ENCODE measurements around the gene NYAP2.

NYAP2 gene

DNA sequence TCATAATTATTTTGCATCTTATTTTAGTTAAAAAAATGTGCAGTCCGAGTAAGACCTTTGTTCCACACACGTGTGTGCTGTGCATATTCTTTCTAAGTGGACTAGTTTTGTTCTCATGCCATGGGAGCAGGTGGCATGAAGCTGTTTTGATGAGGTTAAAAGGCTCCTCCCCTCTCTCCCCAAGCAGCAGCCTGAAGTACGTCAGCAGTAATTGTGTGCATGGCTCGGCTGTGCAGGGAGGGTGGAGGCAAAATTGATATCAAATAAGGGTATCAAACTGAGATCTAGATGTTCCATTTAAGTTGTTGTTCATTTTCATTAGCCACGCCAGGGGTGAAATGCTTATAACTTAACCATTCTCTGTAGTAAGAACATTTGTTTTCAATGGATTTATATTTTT is at the start of gene NYAP2:
Gene NYAP2, plus strand, starts transcription at position 207 of the 400 bp plus-strand sequence. CDS start 9,171 bp downstream, outside the sequence.
- in situ Hi-C loops (cut with MboI; ENCODE audit: low sequenced_read_pairs): no loop called here

DNA sequence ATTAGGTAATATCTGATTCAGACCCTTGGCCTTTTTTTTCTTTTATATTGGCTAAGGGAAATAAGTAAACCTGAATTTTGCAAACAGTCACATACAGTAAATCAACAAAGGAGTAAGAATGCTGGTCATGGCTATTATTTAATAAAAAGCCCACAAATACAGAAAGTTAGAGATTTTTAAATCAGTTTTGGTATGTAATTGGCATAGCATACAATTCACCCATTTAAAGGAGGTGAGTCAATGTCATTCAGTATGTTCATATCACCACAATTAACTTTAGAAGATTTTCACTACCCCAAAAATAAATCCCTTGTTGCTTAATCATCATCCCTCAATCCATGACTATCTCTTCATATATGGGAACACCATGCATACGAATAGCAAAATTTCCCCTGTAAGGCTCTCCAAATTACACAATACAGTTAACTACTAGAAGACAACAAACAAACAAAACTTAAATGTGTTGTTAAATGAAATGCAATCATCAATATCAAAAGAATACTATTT is 45.9 kb upstream of the NYAP2 start:
- in situ Hi-C loops (cut with MboI; ENCODE audit: low sequenced_read_pairs): no loop called here

DNA sequence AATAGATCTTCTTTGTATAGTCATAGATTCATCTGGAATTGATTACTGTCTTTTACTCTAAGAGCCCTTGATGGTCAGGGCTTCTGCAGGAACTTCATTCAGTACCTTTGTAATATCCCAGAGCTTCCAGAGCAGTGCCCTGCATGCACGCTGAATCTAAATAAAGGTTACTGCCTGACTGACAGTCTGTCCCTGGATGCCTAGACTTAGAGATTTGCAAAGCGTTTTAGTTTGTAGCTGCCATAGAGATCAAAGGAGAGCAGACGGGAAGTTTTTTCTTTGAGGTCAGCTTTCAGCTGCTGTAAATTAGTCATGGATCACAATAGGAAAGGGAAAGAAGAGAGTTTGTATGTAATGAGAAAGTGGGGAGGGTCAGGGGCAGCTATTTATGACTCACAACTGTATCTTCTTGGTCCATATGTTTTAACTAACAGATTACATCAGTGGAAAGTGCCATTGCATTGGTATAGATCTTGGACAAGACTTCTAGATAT is 45.2 kb upstream of the NYAP2 start:
- in situ Hi-C loops (cut with MboI; ENCODE audit: low sequenced_read_pairs): no loop called here

DNA sequence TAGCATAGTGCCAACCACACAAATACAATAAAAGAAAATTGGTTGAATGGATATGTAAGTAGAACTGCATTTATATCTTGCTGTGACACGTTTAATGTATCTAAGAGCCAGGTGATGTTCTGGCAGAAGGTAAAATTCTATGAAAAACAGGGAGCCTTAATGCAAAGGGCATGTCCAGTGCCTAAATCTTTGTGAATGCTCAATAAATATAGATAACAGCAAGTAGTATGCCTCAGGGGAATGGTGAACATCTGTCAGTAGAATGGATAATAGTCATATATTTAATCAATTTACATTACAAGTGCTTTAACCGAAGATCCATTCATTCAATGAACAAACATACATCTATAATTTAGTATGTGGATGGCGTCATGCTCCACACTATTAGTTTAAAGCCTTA is 43.7 kb upstream of the NYAP2 start:
- in situ Hi-C loops (cut with MboI; ENCODE audit: low sequenced_read_pairs): no loop called here

DNA sequence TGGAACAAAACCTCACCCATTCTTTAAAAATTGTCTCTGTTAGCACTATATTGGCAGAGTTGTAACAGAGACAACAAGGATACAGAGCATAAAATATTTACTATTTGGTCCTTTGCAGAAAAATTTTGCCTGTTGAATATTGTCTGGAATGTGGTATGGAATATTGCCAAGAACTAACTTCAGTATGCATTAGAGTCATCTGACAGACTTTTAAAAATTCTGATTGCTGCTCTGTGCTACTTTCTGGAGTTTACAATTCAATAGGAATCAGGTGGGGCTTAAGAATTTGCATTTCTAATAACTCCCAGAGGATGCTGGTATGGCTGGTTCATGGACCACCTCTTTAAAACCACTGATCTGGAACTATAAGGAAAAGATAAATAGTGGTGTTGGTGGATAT is 32.8 kb upstream of the NYAP2 start:
- in situ Hi-C loops (cut with MboI; ENCODE audit: low sequenced_read_pairs): no loop called here

DNA sequence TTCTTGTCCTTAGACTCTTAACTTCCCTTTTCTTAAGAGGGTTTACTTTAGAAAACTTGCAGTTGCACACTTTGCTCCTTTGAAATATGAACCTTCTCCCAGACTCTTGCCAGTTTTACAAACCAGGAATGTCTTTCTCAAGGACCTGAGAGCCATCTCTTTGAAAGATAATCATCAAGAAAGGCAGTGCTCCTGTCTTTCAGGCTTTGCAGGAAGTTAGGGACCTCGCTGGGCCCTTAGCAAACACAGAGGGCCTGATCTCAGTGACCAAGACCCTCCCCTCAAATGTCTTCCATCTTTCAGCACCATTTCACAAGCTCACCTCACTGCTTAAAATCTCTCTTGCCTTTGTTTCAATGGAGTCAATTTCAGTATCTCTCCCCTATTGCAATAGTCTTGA is 32.0 kb upstream of the NYAP2 start:
- in situ Hi-C loops (cut with MboI; ENCODE audit: low sequenced_read_pairs): no loop called here

DNA sequence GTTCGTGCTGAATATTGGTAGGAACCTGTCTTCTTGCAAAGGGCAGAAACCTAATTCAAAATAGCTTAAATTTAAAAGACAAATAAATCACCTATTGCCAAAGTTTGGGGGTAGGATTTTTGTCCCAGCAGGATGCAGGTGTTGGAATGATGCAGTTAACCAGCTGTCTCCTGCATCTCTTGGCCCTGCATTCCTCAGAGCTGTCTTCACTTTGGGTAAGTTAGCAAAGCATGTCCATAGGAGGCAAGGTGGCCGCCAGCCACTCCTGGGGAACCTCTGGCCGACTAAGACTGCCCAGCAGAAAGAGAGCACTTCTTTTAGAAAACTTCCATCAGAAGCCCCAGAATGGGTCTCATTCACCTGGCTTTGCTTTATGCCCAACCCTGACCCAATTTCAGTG is 20.5 kb upstream of the NYAP2 start:
- in situ Hi-C loops (cut with MboI; ENCODE audit: low sequenced_read_pairs): no loop called here

DNA sequence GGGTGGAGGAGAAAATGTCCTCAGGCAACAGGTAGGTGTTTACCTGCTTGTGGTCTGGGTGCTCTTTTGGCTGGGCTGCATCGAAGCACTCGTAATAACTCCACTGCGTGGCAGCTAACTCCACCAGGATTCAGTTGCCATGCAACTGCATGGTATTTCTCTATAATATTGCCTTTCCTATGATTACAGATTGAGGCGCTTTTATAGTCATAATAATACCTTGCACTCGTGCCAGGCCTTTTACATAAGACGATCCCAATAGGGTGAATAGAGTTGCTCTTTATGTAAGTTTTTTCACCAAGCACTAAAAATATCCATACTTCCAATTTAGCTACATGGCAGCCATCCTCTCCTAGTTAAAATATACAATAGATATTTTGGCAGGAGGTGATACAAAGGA is 19.7 kb upstream of the NYAP2 start:
- in situ Hi-C loops (cut with MboI; ENCODE audit: low sequenced_read_pairs): no loop called here

DNA sequence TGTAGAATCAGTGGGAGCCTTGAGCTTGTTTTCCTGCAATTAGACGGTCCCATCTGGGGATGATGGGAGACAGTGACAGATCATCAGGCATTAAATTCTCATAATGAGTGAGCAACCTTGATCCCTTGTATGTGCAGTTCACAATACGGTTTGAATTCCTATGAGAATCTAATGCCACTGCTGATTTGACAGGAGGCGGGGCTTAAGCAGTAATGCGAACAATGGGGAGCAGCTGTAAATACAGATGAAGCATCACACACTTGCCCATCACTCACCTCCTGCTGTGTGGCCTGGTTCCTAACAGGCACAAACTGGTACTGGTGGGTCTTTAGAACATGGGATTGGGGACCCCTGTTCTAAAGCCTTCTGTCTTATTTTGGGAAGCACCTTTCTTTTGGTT is 17.9 kb upstream of the NYAP2 start:
- in situ Hi-C loops (cut with MboI; ENCODE audit: low sequenced_read_pairs): no loop called here

DNA sequence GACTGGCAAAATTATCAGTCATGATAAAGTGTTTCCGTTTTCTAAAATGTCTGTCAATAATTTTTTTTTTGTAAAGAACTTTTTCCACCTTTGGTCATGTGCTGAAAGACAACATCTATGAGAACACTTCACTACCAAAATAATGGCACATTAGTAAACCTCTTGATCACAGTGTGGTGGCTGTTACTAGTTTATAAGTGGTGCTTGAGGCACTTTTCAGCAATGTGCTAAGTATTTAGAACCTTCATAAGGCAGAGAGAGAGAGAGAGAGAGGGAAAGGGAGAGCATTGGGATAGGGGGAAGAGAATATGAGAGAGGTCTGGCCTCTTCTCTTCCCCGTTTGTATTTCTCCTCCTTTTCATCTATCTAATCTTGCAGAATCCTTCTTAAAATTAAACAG is 1.1 kb upstream of the NYAP2 start:
- in situ Hi-C loops (cut with MboI; ENCODE audit: low sequenced_read_pairs): no loop called here

DNA sequence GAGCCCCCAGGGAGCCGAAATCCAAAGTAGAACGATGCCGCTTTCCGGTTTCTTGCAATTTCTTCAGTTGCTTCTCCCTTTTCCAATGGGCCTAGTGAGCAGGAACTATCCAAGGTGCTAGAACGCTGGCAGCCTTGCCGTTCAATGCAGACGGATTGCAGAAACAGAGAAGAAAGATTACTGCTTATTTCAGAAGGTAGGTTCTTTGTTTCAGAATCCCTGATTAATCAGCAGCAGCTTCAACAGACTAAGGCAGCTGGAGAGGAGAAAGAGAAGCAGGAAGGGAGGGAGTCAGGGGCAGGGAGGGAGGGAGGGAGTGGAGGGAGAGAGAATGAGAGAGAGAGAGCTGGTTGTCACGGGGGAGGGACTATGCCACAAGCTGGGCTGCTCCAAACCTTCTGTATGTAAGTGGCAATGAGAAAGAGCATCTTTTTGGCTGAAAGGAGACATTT is 576 bp downstream of the NYAP2 start:
- in situ Hi-C loops (cut with MboI; ENCODE audit: low sequenced_read_pairs): no loop called here

DNA sequence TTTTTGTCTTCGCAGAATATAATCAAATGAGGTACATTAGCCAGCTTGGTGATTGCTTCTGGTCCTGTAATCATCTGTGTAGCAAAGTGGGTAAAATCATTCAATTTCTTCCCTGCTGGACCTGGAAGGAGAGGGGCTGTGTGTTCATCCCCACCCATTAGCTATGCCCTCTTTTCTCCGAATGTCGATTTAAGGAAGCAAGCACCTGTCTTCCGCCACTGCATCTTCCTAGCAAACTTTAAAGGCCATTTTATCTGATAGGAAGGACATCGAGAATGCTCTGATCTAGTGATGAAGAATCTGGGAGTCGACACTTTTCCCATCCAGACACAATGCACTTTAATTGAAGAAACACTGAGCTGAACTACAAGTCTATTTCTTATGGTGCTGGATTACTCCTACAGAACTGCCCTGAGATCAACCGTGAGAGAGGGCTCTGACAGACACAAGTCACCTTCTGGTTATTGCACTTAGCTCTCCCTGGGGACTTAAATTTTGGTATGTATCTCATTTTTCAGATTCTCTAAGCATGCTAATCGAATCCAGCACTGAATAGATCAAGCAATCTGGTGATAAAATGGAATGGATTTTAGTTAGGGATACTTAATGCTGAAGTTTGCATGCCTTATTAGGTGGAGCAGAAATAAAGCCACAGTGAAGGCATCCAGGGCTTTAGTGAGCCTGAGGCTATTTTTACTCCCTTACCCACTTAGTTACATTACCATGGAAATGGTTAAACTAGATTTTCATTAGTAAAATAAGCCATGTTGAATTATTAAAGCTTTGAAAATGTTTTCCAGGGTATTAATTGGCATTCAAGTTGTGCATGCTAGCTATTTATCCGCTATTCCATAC is 1.3 kb downstream of the NYAP2 start:
- in situ Hi-C loops (cut with MboI; ENCODE audit: low sequenced_read_pairs): no loop called here

DNA sequence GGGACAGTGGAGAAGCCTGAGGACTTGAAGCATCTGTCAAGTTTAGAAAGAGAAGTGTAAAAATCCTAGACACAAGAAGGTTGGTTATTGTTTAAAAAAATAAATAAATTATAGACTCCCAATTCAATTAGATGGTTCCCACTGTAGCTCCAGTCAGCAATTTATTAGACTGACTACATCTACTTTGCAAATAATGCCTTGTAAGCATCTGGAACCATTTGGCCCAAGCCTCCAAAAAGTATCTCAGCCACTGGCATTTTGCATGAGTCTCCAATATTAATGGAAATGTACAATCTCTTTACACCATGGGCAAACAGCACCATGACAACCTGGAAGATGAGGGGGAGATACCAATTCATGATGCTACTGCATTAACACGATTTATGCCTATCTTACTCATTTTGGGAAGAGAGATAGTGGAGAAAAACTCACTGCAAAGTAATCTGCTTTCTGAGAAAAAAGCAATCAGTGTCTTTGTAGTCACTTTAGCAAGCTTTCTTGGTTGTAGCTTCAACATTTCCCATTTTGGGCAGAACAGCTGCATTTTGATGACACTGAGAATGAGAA is 2.8 kb downstream of the NYAP2 start:
- in situ Hi-C loops (cut with MboI; ENCODE audit: low sequenced_read_pairs): no loop called here

DNA sequence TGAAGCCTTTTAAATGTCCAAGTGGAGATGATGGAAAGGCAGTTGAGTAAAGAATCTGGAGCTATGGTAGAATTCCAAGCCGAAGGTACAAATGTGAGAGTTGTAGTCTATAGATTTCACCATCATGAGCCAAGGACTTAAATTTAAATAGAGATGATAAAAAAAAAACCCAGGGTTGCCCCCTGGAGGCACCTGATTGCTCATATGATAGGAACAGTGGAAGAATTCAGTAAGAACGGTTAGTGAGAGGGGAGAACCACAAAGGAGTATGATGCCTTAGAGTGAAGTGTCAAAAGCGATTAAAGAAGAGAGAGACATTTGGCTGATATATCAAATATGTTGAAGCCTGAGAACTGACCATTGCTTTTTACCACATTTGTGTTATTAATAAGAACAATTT is 11.9 kb downstream of the NYAP2 start:
- in situ Hi-C loops (cut with MboI; ENCODE audit: low sequenced_read_pairs): no loop called here

DNA sequence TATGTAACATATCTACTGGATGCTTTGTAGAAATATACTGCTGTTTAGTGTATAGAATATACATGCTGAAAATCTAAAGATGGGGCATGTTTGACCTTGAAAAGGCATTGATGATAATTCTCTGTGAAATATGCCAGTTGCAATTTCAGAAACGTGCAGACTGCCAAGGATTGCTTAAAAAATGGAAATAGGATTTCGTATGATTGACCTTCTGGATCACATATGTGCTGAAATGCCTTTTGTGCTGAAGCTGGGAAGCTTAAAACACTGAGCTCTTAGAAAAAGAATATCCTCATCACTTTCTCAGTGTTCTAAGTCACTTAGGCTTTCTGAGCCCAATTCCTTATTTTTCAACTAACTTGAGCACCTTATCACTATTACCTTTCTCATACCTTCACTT is 14.3 kb downstream of the NYAP2 start:
- in situ Hi-C loops (cut with MboI; ENCODE audit: low sequenced_read_pairs): no loop called here

DNA sequence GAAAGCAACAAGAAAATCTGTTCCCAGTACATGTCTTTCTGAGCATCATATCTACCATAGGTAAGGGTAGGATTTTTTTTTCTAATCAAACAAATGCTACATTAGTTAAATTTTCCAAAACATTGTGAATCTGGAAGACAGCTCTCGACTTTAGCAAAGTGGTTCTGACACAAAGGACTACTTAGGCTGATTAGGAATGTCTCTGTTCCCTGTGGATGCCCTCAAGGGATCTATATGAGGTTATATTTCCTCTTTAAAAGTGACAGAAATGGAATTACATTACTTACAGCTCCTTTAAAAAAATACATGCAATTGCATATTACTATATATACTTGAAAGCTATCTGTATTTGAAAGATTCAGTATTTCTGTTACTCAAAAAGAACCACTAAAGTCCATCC is 15.4 kb downstream of the NYAP2 start:
- in situ Hi-C loops (cut with MboI; ENCODE audit: low sequenced_read_pairs): no loop called here

DNA sequence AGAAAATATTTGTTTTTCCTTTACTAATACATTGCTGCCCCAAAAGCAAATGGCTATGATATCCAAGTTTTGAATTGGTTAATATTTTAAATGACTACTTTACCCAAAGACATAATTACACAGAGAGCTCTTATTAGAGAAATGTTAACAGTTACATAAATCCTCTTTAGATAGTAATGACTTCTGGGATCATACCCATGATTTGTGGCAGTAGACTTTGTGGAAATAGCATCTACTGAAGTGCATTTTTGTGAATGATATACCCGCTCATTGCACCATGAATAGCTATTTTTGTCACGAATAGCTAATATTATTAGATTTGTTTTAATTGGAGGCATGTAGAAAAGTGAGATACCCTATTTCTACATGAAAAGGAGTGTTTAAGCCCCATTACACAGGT is 15.8 kb downstream of the NYAP2 start:
- in situ Hi-C loops (cut with MboI; ENCODE audit: low sequenced_read_pairs): no loop called here

DNA sequence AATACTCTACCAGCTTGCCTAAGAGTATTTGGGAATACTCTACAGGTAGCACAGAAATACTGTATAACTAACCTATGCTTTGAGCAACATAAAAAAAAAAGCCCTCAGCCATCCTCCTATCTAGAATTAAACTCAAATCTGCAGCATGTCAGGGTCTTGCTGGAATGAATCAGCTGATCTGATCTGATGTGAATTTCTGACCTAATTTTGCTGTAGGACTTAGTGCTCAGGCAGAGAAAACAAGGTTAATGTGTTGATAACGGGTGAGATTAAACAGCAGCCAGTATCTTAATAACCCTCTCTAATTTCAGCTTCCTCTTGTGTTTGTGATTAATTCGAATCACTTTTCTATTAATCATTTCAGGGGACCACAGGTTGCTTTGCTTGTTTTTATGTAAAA is 16.3 kb downstream of the NYAP2 start:
- in situ Hi-C loops (cut with MboI; ENCODE audit: low sequenced_read_pairs): no loop called here

DNA sequence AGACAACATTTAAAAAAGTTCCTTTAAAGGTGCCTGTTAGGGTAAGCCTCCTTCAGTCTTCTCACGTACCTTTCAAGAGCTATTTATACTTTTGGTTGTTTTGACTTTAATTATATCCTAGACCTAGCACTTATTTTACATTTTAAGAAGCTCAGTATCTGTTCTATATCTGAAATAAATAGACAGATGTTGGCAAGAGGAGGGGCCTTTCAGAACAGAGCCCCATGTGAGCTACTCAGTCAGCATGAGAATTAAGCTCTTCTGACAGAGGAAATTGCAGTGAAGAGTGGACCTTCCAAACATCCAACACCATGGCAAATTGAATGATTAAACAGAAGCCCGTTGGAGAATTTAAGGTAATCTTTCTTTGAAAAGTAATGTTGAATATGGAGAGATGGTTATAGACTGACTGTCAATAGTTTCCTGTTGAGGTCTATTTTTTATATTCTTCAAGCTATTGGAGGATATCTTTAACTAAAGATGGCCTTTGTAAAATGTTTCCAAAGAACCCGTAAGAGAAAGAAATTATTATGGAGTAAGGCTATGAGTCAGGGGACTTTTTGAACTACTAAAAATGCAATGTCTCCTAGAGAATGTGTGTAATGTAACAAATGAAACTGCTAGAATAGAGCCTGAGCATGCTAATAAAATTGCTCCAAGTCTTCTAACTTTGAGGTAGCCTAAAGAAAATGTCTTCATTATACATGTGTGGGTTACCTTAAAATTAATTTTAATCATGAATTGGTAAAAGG is 17.3 kb downstream of the NYAP2 start:
- in situ Hi-C loops (cut with MboI; ENCODE audit: low sequenced_read_pairs): no loop called here

DNA sequence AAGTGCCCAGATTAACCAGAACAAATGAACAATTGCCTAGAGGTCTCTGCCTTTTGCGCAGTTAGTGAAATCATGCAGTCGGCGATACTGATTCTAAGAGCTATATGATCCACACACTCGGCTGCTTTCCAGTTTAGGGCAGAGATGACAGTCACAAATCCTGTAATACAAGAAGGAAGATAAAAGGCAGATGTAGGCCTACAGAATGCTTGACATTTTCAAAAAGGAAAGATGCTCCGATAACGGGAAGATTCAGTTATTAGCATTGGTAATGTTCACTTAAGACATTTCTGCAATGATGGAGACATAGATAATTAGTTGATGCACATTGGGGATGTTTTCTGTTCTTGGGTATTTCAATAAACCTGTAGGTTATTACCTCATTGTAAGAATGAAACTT is 19.5 kb downstream of the NYAP2 start:
- in situ Hi-C loops (cut with MboI; ENCODE audit: low sequenced_read_pairs): no loop called here

DNA sequence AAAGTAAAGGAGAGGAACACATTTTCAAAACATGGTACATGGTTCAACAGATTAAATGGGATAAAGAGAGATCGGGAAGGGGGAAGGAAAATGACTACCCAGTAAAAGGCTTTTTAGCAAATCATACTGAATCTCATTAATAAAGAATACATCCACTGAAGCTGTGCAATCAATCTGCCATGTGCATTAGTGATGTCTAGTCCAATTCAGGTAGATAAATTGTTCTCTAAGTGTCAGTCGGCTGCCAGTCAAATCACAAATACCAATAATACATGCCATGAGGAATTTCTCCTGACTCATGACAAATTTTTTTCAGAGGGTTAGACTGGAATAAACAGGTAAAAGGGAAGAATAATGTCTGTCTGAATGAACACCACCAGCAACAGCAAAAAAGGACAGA is 22.6 kb downstream of the NYAP2 start:
- in situ Hi-C loops (cut with MboI; ENCODE audit: low sequenced_read_pairs): no loop called here

DNA sequence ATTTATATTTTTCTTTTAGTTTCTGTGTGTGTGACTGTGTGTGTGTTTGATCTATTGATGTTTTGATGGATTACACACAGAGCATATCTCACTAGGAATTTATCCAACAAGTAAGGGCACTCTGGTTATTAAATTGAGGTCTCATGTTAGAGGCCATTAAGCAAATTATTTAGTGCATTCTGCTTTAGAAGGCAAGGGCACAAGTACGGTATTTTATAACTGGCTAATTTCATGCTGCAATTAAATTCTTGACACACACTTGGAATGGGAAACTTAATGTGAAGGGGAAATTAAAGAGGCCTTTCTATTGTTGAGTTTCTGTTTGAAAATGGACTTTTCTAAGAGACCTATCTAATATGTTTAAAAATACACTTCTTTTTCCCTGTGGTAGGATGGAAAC is 25.8 kb downstream of the NYAP2 start:
- in situ Hi-C loops (cut with MboI; ENCODE audit: low sequenced_read_pairs): no loop called here
